Hematopoietic multipotent progenitor cell (in vitro differentiated cells): ENCODE data around the gene FOLR1. TPM values are rescaled to one million over a fixed set of nuclear protein-coding genes. Genes with fewer than 3 reads are reported as not detected.
"Not testable (repeated sequence)": the region's sequence is repeated elsewhere in the genome, so short reads cannot be mapped to it uniquely, and the experiment has no call there.

Source experiments
- DNase-seq, 3 donors: peaks; one replicate each; pipeline ENCODE4 v3.0.0-alpha.2; 2011 to 2015; ENCODE audit warnings: low read depth in 2 of 3, low spot score in 2 of 3
- total RNA-seq: library from RNA; depleted of rRNA; stranded (reverse); fragments of >200 nt; gene quantifications from one replicate; pipeline ENCODE4 v1.2.3, GENCODE V29; 2012

FOLR1 gene
- total RNA-seq, 1 donor: not detected

DNA sequence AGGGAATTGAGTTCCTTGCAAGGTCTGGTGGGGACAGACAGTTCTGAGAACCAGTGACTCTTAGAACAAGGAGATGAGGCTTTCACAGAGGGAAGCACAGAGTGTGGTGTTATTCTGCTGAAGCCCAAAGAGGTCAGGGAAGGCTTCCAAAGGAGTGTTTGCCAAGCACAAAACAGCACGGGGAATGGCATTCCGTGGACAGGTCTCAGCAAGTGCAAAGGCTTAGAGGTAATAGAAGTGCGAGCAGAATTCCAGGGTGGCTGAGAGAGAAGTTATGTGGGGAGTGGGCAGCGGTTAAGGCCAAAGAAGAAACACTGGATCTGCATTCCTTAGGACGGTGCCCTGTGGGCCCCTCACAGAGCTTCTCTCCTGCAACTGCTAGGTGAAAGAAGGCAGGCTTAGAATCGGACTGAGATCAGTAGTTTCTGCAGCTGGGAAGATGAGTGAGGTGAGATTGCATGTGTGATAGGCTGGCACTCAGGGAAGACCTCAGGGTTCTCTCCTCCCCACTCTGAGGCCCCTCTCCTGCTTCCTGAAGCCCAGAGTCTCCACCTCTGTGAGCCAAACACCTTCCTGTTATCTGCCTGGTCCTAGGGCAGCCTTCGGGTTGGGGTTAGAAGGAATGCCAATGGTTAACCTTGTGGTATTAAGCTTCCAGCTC lies 10.9 kb upstream of the FOLR1 start:
- not testable (repeated sequence) for DNase-seq

- not testable (repeated sequence) for DNase-seq
Measured at GRCh38 chr11:72181553-72181958, 10.4 kb upstream of the FOLR1 start.

- DNase-seq: no peak
Measured at GRCh38 chr11:72188267-72188666, 3.7 kb upstream of the FOLR1 start.

DNA sequence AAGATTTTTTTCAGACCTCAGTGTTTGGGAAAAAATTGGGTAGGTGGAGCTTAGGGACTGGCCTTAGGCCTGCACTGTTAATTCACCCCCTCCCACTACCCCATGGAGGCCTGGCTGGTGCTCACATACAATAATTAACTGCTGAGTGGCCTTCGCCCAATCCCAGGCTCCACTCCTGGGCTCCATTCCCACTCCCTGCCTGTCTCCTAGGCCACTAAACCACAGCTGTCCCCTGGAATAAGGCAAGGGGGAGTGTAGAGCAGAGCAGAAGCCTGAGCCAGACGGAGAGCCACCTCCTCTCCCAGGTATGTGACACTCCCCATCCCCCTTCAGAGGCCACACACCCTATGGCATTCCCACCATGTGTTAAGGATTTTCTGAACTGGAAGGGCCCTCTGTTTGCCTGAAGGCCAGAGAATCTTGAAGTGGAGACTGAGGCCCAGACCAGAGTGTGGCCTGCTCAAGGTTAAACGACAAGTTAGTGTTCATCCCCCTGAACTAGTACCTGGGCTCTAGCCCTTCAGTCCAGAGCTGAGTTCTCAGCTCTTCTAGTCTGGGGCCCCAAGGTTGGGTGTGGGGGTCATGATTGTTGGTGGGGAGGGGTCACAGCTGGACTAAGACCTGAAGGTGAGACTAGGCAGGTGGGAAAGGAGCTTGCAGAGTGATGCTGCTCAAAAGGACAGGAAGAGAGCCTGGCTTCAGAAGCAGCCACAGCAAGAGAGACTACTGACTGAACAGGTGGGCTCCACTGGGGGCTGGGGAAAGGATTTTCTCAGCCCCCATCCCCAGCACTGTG lies 2.3 kb upstream of the FOLR1 start:
- no peak for DNase-seq

- DNase-seq: no peak
Measured at GRCh38 chr11:72190631-72191071, 1.3 kb upstream of the FOLR1 start.

DNA sequence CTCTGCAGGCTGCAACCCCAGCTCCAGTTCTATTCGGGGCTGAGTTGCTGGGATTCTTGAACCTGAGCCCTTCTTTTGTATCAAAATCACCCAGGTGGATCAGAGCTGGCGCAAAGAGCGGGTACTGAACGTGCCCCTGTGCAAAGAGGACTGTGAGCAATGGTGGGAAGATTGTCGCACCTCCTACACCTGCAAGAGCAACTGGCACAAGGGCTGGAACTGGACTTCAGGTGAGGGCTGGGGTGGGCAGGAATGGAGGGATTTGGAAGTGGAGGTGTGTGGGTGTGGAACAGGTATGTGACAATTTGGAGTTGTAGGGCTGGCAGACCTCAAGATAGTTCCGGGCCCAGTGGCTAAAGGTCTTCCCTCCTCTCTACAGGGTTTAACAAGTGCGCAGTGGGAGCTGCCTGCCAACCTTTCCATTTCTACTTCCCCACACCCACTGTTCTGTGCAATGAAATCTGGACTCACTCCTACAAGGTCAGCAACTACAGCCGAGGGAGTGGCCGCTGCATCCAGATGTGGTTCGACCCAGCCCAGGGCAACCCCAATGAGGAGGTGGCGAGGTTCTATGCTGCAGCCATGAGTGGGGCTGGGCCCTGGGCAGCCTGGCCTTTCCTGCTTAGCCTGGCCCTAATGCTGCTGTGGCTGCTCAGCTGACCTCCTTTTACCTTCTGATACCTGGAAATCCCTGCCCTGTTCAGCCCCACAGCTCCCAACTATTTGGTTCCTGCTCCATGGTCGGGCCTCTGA lies 3.8 kb downstream of the FOLR1 start:
- DNase-seq: no peak

DNA sequence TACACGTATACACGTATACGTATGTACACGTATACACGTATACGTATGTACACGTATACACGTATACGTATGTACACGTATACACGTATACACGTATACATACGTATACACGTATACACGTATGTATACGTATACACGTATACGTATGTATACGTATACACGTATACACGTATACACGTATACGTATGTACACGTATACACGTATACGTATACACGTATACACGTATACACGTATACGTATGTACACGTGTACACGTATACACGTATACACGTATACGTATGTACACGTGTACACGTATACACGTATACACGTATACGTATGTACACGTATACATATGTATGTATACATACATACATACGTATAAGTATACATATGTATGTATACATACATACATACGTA lies 9.5 kb downstream of the FOLR1 start:
- DNase-seq: not testable (repeated sequence)

GRCh38 chr11:72202571-72202970 lies 10.6 kb downstream of the FOLR1 start:
- no peak for DNase-seq

DNA sequence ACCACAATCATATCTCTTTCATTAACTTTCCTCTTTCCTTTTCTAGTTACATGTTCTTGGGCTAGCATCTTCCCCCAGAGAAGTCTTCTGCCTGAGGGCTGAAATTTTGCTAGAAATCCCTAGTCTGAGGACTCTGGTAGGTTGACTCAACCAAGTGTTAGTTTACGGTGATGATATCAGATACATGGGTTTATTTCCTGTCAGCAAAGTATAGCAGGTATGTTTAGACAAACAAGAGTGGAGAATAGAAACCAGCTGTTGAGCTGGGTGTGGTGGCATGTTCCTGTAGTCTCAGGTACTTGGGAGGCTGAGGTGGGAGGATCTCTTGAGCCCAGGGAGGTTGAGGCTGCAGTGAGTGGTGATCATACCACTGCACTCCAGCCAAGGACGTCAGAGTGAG lies 11.2 kb downstream of the FOLR1 start:
- no peak for DNase-seq

GRCh38 chr11:72204886-72205285 lies 12.9 kb downstream of the FOLR1 start:
- peak in 1 of 3 donors; percentile 23 for DNase-seq

DNA sequence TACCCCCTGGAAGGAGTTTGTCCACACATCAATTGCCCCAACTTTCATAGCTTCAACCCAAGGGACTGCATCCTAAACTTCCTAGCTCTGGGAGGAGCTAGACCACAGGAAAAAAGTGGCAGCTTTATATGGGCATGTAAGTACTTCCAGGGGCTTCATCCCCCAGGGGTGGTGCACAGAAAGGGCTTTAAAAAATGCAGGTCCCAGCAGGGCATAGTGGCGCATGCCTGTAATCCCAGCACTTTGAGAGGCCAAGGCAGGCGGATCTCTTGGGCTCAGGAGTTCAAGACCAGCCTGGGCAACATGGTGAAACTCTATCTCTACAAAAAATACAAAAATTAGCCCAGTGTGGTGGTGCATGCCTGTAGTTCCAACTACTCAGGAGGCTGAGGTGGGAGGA lies 14.9 kb downstream of the FOLR1 start:
- DNase-seq: not testable (repeated sequence)

DNA sequence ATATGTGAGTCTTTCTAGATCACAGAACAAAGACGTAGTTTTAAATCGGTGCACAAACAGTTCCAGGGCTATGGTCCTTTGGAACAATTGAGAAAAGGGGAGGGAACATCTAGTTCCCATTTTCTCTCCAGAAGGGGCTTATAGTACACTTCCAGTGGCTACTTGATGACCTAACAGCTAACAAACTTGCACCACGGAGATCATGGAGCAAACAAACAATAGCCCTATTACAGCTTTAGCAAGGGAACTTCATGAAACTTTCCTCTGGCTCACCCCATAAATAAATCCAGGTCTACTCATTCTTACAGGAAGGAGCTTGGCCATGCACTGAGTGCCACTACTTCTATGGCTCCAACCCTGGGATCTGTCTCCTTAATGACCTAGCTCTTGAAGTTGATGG lies 16.3 kb downstream of the FOLR1 start:
- DNase-seq: no peak

DNA sequence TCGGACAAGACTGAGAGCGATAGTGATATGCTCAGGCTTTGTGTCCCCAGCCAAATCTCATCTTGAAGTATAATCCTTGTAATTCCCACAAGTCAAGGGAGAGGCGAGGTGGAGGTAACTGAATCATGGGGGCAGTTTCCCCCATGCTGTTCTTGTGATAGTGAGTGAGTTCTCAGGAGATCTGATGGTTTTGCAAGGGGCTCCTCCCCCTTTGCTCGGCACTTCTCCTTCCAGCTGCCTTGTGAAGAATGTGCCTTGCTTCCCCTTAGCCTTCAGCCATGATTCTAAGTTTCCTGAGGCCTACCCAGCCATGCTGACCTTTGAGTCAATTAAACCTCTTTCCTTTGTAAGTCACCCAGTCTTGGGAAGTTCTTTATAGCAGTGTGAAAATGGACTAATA lies 17.2 kb downstream of the FOLR1 start:
- no peak for DNase-seq

DNA sequence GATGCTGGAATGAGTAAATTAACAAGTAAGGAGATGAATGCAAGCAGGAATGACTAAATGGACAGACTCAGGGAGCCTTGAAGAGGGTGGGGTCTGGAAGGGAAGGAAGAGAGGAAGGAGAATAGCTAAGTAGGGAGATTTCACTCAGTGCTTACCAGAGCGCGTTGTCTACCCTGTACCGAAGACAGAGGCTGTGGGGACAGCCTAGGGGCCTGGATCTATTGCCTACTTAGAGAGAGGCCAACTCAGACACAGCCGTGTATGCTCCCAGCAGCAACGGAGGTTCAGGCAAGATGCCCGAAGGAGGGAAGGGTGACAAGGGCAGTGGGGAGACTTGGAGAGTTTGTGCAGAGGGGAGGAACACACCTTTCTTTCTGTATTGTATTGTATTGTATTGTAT lies 24.7 kb downstream of the FOLR1 start, which contains the start of gene FOLR2:
Gene FOLR2 (plus strand): TSS at position 157 of the 400 bp plus-strand sequence. CDS start 1,791 bp downstream, outside the sequence.
- DNase-seq: no peak

DNA sequence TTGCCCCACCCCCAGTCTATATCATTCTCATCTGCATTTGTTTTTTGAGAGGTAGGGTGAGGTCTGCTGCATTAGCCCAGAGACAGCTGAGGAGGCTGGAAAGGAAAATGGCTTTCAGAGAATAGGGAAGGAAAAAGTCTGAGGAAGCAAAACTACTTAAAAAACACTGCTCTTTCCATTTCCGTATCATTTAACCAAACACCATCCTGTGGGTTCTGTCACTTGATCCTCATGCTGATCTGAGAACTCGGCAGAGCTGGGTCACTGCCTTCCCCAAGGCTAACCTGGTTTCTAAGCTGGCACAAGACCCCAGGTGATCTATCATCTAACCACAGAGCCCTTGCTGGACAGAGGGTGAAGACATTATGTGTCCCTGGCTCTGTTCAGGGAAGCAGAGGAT lies 25.9 kb downstream of the FOLR1 start:
- peak in 2 of 3 donors; percentile 31 to 55 for DNase-seq

- no peak for DNase-seq
Measured at GRCh38 chr11:72218251-72218745, 26.4 kb downstream of the FOLR1 start.

DNA sequence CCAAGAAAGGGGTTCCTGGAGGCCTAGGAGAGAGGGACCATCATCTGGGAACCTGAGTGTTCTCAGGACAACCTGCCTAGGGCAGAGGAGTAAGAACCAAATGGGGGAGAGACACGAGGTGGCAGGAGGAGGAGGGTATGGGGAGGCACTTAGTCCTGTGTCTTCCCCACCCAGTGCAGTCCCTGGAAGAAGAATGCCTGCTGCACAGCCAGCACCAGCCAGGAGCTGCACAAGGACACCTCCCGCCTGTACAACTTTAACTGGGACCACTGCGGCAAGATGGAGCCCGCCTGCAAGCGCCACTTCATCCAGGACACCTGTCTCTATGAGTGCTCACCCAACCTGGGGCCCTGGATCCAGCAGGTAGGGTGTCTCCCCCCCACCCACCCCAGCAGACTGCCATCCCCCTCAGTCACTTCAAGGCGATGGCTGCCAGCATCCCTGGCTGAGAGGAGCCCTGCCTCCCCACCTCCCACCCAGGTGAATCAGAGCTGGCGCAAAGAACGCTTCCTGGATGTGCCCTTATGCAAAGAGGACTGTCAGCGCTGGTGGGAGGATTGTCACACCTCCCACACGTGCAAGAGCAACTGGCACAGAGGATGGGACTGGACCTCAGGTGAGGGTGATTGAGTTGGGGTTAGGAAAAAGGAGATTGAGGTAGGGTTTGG lies 28.9 kb downstream of the FOLR1 start:
- DNase-seq: no peak

DNA sequence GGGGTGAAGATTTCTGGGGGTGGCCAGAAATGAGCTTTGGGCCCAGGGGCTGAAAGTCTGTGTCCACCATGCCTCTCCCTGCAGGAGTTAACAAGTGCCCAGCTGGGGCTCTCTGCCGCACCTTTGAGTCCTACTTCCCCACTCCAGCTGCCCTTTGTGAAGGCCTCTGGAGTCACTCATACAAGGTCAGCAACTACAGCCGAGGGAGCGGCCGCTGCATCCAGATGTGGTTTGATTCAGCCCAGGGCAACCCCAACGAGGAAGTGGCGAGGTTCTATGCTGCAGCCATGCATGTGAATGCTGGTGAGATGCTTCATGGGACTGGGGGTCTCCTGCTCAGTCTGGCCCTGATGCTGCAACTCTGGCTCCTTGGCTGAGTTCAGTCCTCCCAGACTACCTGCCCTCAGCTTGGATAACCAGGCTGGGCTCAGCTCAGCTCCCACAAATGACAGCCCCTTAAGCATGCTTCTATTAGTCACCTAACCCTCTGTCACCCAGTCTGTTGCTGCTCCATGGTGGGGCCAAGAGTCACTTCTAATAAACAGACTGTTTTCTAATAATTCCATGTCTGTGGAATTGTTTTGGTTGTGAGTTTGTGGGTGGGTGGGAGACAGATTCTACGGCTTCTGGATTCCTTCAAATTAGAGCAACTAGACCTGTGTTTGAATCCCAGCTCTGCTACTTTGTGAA lies 29.6 kb downstream of the FOLR1 start:
- peak in 2 of 3 donors; percentile 18 to 28 for DNase-seq

DNA sequence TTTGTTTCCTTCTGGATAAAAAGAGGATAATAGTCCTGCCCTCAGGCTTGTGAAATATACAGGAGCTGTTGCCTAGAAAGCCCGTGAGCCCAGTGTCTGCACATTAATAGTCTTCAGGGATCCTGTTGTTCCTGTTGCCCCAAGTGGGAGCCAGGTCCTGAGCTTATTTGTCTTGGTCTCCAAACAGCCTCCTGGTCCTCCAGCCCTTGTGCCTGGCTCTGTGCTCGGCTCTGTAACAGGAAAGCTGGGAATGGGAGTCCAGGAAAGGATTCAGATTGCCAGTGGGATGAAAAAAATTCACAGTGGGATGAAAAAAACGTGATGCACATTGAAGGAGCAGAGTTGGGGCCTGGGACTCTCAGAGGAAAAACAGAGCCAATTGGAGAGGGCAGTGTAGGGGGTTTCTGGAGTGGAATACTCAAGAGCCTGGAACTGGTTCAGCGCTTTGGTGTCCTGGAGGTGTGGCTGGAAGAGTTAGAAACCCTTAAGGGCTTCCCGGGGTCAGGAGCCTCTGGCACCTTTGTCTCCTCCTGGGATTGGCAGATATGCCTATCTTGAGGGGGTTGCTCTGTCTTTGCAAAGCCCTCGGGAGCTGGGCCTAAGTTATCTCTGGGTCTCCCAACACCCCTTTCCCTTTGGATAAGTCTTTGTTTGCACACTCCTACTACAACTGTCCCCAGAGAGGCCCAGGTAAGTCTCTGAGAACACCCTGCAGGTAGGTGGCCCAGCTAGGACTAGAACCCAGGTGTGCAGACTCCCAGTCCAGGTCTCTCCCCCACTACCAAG lies 30.4 kb downstream of the FOLR1 start:
- DNase-seq: no peak
